HEK293T (cell line): ENCODE data around the gene SYCN.

ENCODE experiments used
- ARNT ChIP-seq: fragments of 450-650 bp; IDR thresholded peaks from 2 replicates; pipeline ENCODE4 v1.6.1; 2017; ENCODE audit warnings: mild to moderate bottlenecking
- ELF4 ChIP-seq: fragments of 450-650 bp; IDR thresholded peaks from 2 replicates; pipeline ENCODE4 v1.6.1; 2017; ENCODE audit warnings: antibody characterized with exemption
- FOXA1 ChIP-seq: fragments of 450-650 bp; IDR thresholded peaks from 2 replicates; pipeline ENCODE4 v1.6.1; 2016; ENCODE audit warnings: mild to moderate bottlenecking
- FOXK2 ChIP-seq: fragments of 450-650 bp; IDR thresholded peaks from 2 replicates; pipeline ENCODE4 v1.6.1; 2016; ENCODE audit warnings: mild to moderate bottlenecking
- FOXM1 ChIP-seq: fragments of 450-650 bp; IDR thresholded peaks from 2 replicates; pipeline ENCODE4 v1.6.1; 2017; ENCODE audit warnings: mild to moderate bottlenecking, borderline replicate concordance
- L3MBTL2 ChIP-seq: fragments of 450-650 bp; conservative IDR thresholded peaks from 2 replicates; pipeline ENCODE4 v1.6.1; 2016; ENCODE audit warnings: mild to moderate bottlenecking
- SP1 ChIP-seq: fragments of 450-650 bp; IDR thresholded peaks from 2 replicates; pipeline ENCODE4 v1.6.1; 2017
- SUZ12 ChIP-seq: fragments of 450-650 bp; IDR thresholded peaks from 2 replicates; pipeline ENCODE4 v1.6.1; 2016; ENCODE audit warnings: mild to moderate bottlenecking
- TARDBP ChIP-seq: fragments of 450-650 bp; IDR thresholded peaks from 2 replicates; pipeline ENCODE4 v1.6.1; 2016
- ZNF384 ChIP-seq: fragments of 450-650 bp; IDR thresholded peaks from 2 replicates; pipeline ENCODE4 v1.6.1; 2016

DNA sequence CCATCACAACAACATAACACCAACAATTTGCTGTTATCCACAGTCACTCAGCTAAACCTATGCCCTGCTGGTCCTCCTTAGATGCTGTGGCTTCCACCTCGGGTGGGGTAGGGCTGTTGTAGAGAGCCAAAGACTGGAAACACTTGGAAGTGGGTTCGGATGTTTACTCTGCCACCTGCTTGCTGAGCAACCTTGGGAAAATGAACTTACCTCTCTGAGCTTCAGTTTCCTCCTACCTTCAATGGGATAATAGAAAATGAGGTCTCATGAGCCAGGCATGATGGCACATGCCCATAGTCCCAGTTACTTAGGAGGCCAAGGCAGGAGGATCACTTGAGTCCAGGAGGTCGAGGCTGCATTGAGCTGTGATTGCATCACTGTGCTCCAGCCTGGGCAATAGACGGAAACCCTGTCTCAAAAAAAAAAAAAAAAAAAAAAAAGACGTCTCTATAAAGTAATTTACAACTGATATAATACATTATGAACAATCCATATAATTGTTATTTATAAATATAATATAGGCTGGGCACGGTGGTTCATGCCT, 3.3 kb upstream of the SYCN start:
- TF ChIP-seq FOXM1 (no peak), ELF4 (no peak), FOXA1 (no peak), ZNF384 (no peak), SP1 (no peak), SUZ12 (no peak), TARDBP (no peak), FOXK2 (no peak), L3MBTL2 (no peak), ARNT (no peak)
